ENCODE data around the gene OR2A14.
"Not testable (repeated sequence)": the region's sequence is repeated elsewhere in the genome, so short reads cannot be mapped to it uniquely, and the experiment has no call there.

The OR2A14 gene

DNA sequence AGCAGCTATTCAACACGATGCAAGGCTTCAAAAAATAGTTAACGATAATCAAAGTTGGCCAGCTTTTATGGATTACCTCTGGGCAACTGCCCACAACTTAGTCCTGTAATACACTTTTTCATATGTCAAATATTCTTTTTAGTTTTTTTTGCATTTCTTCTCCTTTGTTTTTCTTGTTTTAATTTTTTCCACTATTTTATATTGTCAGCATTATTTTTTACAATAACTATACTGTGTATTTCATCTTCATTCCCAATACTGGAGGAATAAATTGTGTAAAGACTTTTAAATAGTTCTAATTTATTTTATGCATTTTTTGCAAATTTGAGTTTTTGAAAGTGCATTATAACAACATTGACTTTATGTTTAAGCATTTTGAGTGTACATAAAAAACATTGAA lies 41.8 kb downstream of the OR2A14 start:
- H3K27ac ChIP-seq (ENCODE audit: low read depth, low read length, poor library complexity, severe bottlenecking): no peak overlapping the region
- no peak overlapping the region for H3K4me2 ChIP-seq (ENCODE audit: low read length)
- TF ChIP-seq CTCF (IDR thresholded peaks at IDR 0.05; ENCODE audit: low read length) (no peak), EZH2 (IDR thresholded peaks at IDR 0.05; ENCODE audit: borderline replicate concordance, low read length) (no peak)
- H3K27me3 ChIP-seq (ENCODE audit: insufficient read depth, low read length): no peaks in the 10 kb centered on the region
- no peaks in the 10 kb centered on the region for H3K9me3 ChIP-seq (ENCODE audit: low read length)
- H3K4me1 ChIP-seq (ENCODE audit: insufficient read depth, low read length, severe bottlenecking): no peaks in the 10 kb centered on the region
- H3K36me3 ChIP-seq (ENCODE audit: insufficient read depth, low read length): no peaks in the 10 kb centered on the region
- H2AFZ ChIP-seq (ENCODE audit: low read length): no peak overlapping the region
- H3K9ac ChIP-seq (ENCODE audit: low read length): no peak overlapping the region
- H3K4me3 ChIP-seq (ENCODE audit: low read depth, low read length, poor library complexity, severe bottlenecking): no peak overlapping the region
- no peaks in the 10 kb centered on the region for H3K79me2 ChIP-seq (ENCODE audit: insufficient read depth, low read length)
- no peaks in the 10 kb centered on the region for H3F3A ChIP-seq (ENCODE audit: insufficient read depth, low read length)
- H4K20me1 ChIP-seq (ENCODE audit: insufficient read depth, low read length): no peaks in the 10 kb centered on the region
- no peaks in the 10 kb centered on the region for H3K9me2 ChIP-seq (ENCODE audit: low read depth, low read length)

DNA sequence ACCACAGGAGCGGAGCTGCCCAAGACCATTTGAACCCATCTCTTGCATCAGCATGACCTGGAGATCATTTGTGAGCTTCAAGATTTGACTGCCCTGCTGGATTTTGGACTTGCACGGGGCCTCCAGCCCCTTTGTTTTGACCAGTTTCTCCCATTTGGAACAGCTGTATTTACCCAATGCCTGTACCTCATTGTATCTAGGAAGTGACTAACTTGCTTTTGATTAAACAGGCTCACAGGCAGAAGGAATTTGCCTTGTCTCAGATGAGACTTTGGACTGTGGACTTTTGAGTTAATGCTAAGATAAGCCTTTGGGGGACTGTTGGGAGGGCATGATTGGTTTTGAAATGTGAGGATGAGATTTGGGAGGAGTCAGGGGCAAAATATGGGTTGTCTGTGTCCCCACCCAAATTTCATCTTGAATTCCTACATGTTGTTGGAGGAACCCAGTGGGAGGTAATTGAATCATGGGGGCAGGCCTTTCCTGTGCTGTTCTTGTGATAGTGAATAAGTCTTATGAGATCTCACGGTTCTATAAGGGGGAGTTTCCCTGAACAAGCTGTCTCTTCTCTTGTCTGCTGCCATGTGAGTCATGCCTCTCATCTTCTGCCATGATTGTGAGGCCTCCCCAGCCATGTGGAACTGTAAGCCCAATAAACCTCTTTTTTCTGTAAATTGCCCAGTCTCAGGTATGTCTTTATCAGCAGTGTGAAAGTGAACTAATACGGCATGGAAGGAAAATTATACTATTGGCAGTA lies 48.8 kb downstream of the OR2A14 start:
- H3K4me2 ChIP-seq (ENCODE audit: low read length); H3F3A ChIP-seq (ENCODE audit: insufficient read depth, low read length); H3K79me2 ChIP-seq (ENCODE audit: insufficient read depth, low read length); H4K20me1 ChIP-seq (ENCODE audit: insufficient read depth, low read length); H3K9ac ChIP-seq (ENCODE audit: low read length); H3K4me3 ChIP-seq (ENCODE audit: low read depth, low read length, poor library complexity, severe bottlenecking); H3K9me3 ChIP-seq (ENCODE audit: low read length); H3K27me3 ChIP-seq (ENCODE audit: insufficient read depth, low read length); H3K27ac ChIP-seq (ENCODE audit: low read depth, low read length, poor library complexity, severe bottlenecking); H3K9me2 ChIP-seq (ENCODE audit: low read depth, low read length); H3K4me1 ChIP-seq (ENCODE audit: insufficient read depth, low read length, severe bottlenecking); H2AFZ ChIP-seq (ENCODE audit: low read length); H3K36me3 ChIP-seq (ENCODE audit: insufficient read depth, low read length): not testable (repeated sequence)

DNA sequence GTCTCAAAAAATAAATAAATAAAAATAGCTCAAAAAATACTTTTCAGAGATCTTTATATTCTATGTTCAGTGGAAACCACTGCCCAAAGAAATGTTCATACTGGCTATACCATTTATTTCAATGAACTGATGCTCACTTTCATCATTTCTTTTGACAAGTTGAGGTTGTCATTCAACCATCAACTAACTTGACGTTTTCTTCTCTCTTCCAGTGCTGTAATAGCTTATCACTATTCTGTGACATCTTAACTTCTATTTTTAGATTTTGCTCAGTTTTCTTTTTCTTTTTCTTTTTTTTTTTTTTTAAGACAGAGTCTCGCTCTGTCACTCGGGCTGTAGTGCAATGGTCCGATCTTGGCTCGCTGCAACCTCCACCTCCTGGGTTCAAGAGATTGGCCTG lies 51.6 kb downstream of the OR2A14 start:
- Histone ChIP-seq H2AFZ (ENCODE audit: low read length) (no peak overlapping the region), H3K27me3 (ENCODE audit: insufficient read depth, low read length) (no peaks in the 10 kb centered on the region), H4K20me1 (ENCODE audit: insufficient read depth, low read length) (no peaks in the 10 kb centered on the region), H3K79me2 (ENCODE audit: insufficient read depth, low read length) (no peaks in the 10 kb centered on the region), H3K27ac (ENCODE audit: low read depth, low read length, poor library complexity, severe bottlenecking) (no peak overlapping the region), H3K4me1 (ENCODE audit: insufficient read depth, low read length, severe bottlenecking) (no peaks in the 10 kb centered on the region), H3K9me2 (ENCODE audit: low read depth, low read length) (no peaks in the 10 kb centered on the region), H3F3A (ENCODE audit: insufficient read depth, low read length) (no peaks in the 10 kb centered on the region), H3K36me3 (ENCODE audit: insufficient read depth, low read length) (no peaks in the 10 kb centered on the region), H3K4me3 (ENCODE audit: low read depth, low read length, poor library complexity, severe bottlenecking) (no peak overlapping the region), H3K4me2 (ENCODE audit: low read length) (no peak overlapping the region), H3K9ac (ENCODE audit: low read length) (no peak overlapping the region), H3K9me3 (ENCODE audit: low read length) (no peaks in the 10 kb centered on the region)
- TF ChIP-seq CTCF (IDR thresholded peaks at IDR 0.05; ENCODE audit: low read length) (no peak), EZH2 (IDR thresholded peaks at IDR 0.05; ENCODE audit: borderline replicate concordance, low read length) (no peak)
